HTERT RPE-1 (cell line): ENCODE data around the gene FGF1.

Source experiments
- in situ Hi-C: fragments of 300-500 bp; cut with MboI; formaldehyde crosslinking; loops from 4 replicates; pipeline ENCODE4 v1.14.3; 2020; ENCODE audit warnings: low sequenced_read_pairs

FGF1 gene

DNA sequence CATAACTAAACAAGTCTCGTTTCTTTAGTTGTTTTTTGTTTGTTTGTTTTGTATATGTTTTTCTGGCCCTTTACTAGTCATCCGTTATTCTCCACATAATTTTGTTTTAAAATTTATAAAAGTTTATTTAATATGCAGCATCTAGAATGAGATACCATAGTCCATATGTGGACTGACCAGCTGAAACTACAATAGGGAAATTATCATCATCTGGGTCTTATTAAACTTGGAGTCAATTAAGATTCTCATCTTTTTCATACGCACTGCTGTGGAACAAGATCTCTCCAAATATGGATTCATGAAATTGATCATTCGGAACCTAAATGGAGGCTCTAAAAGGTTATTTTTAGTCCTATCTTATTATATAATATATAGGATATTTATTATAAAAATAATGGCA, 99.3 kb downstream of the FGF1 start:
- in situ Hi-C loops, result no loop called here

DNA sequence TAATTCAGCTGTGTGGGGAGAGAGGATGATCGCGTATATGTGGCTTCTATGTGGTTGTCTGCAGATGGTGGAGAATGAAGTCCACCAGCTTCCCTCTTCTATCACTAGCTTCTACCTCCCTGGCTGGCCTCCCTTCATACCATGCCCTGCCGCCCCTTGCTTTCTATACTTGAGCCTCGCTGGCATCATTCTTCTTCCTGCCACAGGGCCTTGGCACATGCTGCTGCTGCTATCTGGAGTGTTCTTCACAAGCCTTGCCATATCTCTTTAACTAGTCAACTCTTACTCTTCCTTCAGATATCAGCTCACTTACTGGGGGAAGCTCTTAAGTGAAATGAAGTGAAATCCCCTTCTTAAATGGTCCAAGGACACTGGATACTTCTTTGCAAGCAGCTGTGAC, 100.4 kb downstream of the FGF1 start:
- in situ Hi-C loops, result no loop called here

DNA sequence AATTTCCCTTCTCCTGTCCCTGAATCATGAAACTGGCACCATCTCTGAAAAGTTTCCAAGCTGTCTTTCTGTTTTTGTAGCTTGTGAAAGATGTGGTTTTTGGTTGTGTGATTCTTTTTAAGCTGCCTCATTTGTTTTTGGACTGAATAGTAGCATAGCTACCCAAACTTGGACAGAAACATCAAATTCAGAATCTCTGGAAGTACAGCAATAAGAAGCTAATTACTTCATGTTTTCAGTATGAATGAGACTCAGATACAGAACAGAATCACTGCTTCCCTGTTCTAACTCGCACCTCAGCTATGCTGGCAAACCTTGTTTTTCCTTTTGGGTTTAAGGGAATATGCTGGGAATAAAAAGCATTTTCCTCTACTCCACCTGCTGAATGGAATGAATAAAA, 101.0 kb downstream of the FGF1 start:
- in situ Hi-C loops, result no loop called here

DNA sequence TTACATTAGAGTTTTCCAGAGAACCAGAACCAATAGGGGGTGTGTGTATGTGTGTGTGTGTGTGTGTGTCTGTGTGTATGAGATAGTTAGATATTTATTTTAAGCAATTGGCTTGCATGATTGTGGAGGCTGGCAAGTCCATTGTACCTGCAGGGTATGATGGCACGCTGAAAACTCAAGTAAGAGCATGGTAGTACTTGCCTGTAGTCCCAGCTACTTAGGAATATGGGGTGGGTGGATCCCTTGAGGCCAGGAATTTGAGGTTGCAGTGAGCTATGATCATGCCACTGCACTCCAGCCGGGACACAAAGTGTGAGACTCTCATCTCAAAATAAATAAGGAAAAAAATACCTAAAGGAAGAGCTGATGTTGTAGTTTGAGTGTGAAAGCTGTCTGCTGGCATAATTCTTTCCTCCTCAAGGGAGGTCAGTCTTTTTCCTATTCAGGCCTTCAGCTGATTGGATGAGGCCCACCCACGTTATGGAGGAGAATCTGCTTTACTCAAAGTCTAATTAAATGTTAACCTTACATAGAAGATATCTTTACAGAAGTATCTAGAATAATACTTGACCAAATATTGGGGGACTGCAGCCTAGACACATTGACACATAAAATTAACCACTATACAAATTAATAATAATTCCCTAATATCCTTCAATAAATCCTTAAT, 107.6 kb downstream of the FGF1 start:
- in situ Hi-C loops, result no loop called here

DNA sequence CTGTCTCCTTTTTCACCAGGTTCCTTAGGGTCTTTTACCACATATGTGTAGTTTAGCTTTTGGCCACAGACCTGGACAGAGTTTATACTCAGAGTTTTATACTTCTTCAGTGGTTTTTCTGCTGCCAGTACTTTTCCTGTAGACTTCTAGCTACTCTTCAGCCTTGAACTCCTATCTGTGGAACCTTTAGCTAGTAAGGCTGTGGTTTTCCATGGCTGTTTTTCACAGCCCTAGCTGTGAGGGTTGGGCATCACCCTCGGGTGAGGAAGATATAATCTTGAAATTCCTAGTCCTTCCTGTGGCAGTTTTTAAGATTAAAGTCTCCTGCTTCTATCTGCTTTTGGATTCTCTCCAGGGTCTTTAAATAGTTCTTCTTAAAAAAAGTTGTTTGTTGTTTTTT, 109.1 kb downstream of the FGF1 start:
- in situ Hi-C loops, result no loop called here

DNA sequence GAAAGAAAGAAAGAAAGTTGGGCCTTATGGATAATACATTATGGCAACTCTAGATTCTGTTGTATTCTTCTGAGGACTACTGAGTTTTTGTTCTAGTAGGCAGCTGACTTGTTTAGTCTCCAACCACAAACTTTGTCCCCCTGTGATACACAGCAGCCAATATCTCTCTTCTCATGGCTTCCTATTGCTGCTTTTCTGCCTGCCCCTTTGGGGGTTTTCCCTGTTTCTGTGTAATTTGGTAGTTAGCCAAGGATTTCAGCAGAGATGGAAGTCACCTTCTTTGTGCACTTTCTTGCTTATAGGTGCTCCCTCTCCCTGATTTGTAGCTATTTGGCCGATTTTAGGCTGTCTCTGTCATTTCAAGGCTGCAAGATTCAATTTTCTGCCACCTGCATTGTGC, 109.6 kb downstream of the FGF1 start:
- in situ Hi-C loops, result no loop called here

DNA sequence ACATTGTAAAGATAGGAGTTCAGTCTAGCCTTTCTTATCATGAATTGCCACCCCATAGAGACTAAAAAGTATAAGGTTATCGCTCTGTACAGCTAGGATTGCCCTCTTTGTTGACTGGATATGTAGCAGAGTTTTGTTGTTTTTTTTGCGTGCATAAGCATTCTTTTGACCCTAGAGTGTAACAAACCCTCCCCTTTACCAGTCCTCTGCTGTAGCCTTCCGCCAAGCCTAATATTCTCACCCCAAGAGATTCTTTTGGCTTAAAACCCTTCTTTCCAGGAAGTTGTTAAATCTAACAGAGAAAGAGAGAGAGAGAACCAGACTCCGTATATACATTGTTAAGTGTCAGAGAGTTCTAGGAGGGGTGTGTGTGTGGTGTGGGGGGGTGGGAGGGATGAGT, 113.9 kb downstream of the FGF1 start:
- in situ Hi-C loops, result no loop called here

DNA sequence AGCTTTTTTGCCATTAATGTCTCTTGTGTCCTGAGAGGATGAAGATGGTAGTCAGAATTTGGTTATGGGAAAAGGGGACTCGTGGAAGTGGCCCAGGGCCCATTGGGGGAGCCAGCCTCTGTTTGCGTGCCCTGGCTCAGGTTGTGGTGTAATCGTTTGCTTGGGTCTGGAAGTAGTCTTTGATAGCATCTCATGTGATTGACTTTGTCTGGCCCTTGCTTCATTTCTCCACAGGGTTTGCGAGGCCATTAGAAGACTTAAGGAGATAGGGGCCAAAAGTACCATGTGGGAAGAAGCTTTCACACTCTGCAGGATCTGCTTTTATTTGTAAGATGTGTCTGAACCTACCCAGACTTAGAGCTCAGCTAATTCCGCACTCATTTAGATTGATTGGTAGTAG, 114.5 kb downstream of the FGF1 start:
- in situ Hi-C loops, result no loop called here

DNA sequence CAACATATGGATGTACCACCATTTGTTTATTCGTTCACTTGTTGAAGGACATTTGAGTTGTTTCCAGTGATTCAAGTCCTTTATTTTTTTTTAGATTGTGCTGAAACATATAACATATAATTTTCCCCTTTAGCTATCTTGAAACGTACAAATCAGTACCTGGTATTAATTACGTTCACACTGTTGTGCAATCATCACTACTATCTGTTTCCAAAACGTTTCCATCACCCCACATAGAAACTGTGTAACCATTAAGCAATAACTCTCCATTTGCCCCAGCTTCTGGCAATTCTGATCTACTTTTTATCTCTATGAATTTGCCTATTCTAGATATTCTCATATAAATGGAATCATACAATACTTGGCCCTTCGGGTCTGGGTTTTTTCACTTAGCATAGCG, 116.0 kb downstream of the FGF1 start:
- in situ Hi-C loops, result no loop called here

DNA sequence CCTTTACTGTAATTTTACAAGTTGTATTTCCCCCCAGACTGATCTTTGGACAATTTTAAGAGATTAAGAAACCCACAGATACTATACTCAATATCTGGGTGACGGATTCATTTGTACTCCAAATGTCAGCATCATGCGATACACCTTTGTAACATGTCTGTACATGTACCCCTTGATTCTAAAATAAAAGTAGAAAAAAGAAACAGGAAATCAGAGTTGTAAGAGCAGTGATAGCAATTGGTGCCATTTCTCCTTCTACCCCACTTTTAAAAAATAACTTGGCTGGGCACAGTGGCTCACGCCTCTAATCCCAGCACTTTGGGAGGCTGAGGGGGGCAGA, 116.9 kb downstream of the FGF1 start:
- in situ Hi-C loops, result no loop called here

DNA sequence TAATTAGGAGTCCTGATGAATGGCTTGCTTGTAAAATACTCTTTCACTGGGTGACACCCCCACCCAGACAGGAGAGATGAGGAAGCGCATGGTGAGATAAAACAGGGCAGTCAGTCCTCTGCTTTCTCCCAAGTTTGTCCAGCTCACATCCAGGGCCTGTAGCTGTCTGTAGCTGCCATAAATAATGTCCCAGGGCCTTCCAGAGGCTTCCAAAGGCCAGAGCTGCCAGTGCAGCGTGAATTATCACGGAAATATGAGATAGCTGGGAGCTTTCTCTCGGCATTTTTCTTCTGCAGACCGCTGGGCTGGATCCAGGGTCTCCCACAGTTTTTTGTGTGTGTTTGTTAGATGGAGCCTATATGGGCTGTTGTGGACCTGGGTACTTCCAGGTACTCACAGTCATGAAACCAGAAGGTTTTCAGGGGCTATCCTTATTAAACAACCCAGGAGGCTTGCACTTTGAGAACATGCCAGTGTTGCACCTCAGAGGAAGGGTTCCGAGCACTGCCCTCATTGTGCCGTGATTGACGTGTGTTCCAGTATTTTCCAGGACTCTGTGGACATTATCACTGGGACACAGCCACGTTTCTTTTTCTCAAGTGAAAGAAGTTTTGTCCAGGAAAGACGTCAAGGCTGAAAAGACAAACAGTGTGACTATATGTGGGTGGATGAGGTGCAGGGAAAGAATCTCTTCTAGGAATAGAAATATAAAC, 117.5 kb downstream of the FGF1 start:
- in situ Hi-C loops, result no loop called here

DNA sequence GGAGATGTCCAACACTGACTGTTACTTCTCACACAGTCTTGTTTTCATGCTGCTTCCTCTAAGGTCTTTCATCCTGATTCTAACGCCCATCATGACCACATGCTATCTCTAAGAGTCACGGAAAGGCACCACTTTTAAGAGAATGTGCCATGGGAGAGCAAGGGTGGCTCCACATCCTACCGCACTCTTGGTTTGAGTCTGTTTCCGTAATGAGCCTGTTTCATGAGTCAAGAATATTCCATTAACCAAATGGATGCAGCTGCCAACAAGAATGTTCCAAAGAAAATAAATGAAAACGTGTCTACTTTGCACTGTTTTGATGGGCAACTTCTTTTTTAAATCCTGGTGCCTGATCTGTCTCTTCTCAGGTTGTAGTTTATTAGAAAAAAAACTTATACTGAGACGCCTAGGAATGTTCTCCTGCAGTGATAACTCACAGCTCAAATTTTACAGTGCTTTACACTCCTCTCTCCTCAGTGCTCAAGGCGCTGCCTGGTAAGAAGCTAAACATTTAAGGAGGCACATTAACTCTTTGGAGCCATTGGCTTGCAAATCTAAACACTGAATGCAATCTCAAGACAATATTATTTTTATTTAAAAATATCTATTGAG, 124.3 kb downstream of the FGF1 start:
- in situ Hi-C loops, result no loop called here

DNA sequence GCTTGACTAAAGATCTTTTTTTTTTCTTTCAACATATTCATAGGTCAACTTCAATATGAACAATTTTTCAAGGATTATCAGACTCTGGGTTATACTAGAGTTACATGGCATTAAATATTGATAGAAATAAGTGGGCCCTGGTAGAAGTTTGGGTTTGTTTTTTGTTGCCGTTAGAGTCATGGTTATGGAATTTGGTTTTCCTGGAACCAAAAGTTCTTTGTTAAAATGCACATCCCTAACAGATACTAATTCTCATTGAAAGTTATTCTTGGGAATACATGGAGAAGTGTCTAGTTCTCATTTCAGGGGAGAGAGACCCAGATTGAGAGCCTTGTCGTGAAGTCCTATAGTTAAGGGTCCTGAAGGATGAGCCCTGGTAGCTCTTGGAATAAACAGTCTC, 124.9 kb downstream of the FGF1 start:
- in situ Hi-C loops, result no loop called here

DNA sequence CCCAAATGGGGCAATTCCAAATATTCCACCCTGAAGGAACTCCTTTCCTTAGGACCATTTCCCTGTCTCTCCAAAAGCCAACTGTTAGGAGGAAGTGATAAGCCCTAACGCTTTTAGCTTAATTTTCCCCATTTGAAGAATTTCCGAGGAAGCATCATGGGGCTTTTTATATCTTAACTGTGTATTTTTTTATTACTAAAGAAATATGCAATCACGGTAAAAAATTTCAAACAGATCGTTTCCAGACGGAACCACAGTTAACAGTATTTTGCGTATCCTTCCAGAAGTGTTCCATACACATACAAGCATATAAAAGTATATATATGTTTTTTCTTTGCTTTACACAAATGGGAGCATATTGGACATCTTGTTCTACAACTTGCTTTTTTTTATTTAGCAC, 133.8 kb downstream of the FGF1 start:
- in situ Hi-C loops, result no loop called here

DNA sequence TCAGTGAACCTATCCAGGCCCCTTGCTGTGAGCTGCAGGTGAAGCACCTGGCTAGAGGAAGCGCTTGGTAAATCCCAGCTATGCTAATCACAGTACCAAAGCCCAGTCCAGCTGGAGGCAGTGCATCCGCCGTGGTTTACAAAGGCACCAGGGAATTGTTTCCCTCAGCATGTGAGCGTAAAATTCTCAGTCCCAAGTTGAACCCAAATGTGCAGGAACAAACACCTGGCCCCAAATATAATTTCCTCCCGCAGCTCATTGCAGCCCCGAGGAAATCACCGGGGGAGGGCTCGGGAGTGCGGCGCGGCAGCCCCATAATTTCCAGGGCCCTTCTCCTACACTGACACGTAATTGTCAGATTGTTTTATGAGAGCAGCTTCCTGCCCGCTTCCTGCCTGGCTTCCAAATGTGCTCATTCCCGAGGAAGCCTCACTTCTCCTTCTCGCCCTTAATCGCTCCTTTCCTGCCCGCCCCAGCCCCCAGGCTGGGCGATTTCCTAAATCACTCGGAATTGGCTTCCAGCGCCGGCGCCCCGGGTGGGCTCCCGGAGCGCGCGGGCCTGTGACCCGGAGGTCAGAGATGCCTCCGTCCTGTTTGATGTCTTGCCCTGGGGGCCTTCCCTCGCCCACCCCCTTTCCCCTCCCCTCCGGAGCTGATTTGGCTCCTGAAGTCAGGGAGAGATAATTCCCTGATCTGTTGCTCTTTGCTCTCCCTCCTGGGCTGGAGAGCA, 134.4 kb downstream of the FGF1 start:
- in situ Hi-C loops, result no loop called here

DNA sequence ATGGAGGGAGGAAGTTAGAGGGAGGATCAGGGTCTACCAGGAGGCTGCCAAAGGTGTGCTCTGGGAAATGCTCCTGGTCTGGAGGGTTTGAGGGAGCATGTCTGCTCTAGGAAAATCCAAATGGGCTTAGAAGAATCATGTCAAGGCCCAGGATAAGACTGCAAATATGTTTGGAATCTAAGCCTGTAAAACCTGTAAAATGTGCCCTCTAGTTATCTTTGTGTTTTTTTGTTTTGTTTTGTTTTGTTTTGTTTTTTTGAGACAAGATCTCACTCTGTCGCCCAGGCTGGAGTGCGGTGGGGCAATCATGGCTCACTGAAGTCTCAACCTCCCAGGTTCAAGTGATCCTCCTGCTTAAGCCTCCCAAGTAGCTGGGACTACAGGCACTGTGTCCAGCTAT, 135.4 kb downstream of the FGF1 start:
- in situ Hi-C loops, result no loop called here

DNA sequence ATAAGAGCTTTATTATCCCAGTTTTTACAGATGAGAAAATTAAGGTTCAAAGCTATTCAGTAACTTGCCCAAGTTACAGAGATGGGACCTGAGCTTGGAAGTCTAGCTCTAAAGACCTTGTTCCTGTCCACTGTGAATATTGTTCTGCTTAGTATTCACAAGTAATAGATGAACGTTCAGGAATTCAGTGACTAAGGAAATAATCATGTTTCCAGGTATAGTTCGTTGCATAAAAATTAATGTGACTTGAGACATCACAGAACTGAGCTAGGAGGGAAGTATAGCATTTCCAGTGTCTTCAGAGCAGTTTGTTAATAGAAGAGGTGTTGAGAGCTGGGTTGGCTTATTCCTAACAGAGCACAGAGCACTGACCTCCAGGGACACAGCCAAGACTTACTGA, 136.1 kb downstream of the FGF1 start:
- in situ Hi-C loops, result no loop called here

DNA sequence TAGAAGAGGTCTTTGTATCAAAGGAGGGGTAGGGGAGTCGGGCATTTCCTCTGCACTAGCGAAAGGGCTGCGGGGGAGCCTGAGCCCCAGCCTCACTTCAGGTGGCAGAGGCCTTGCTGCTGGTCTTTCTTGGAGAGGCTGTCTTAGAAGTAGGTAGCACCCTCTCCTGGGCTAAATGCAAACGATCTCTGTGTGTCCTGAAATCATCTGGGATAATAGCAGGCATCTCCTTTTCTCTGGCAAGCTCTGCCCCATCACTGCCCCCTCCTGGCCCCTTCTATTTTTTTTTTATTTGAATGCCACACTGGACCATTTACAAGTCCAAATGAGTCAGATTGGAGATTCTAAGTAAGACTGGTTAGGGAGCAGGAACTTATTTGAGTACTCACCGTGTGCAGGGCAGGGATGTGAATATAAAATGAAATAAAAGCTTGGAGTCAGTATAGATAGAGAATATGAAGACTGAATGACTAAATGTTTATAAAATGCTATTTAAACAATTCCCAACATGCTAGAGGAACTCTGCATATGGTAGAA, 137.1 kb downstream of the FGF1 start:
- in situ Hi-C loops, result no loop called here

DNA sequence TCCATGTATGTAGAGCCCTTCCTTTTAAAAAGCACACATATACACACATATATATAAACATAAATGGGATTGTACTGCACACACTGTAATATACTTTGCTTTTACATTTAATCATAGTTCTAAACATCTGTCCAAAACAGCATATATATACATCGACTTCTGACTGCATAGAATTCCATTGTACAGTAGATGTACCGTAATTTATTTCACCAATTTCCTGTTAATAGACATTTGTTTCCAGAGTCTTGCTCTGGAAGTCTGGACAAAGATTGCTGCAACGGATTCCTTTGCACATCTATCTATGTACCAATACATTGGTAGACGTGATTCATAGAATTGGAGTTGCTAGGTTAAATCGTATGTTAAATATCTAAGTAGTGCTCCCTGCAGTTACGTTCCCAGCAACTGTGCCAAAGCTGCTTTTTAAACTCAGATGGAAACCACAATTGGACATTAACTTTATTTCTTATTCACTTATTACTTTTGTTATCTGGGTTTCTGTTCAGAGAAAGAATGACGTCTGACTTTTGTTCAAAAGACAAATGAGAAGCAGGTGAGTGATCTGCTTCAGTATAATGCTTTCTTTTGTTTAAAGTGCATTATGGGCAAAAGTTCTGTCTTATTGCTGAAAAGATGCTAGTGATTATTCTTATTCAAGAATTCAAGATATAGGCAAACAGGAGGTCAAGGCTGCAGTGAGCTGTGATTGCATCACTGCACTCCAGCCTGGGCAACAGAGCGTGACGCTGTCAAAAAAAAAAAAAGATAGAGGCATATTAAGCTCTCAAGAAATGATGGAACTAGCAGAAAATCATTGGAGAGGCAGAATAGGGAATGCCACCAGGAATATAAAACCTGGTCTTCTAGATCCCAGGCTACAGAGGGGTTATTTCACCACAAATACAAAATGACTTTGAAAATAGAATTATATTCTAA, 138.2 kb downstream of the FGF1 start:
- in situ Hi-C loops, result no loop called here

DNA sequence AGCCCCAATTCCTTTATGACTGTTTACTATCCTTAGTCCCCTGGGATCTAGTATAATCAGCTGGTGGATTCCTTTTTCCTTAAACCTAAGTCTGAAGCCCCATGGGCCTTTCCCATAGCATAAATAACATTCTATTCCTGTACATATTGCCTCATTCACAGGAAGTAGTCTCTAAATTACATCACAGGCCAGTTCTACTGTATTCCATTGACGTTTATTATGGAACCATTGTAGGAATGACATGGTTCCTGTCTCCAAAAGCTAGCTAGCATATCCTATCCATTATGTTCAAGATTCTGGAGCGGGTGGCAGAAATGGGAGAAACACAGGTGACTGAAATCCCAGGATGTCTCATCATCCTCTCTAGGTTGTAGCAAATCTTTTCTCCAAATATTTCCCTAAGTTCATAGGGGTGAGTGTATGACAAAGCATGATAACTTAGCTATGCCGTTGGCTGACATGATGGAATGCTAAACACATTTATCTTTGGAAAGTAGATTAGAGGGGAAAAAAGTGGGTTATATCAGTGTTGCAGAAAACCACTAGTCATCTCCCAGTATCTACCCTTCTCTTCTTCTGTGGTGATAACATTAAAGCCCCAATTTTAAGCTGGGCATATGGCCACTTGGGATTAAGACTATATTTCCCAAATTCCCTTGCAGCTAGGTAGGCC, 140.1 kb downstream of the FGF1 start:
- in situ Hi-C loops, result no loop called here
